Sigmoid colon (tissue), 4 donors: ENCODE data around the gene WNT9A.

Source experiments
- CTCF ChIP-seq, 4 experiments: fragments of 450-650 bp in 3 of 4; fragments of 200-600 bp in 1 of 4; IDR thresholded peaks; one replicate each; pipeline ENCODE4 v1.5.1; 2016 to 2019; ENCODE audit warnings: antibody characterized with exemption in 4 of 4, mild to moderate bottlenecking in 3 of 4, moderate library complexity in 2 of 4
- POLR2A ChIP-seq, 2 donors: fragments of 450-650 bp; IDR thresholded peaks; one replicate each; pipeline ENCODE4 v1.6.1; 2016; ENCODE audit warnings: antibody characterized with exemption in 2 of 2, mild to moderate bottlenecking in 2 of 2, moderate library complexity in 2 of 2
- POLR2AphosphoS5 ChIP-seq, 4 donors: sonication (generic); formaldehyde crosslinking; IDR thresholded peaks; one replicate each; pipeline ENCODE4 v1.6.1; 2017; ENCODE audit warnings: antibody characterized with exemption in 4 of 4

GRCh38 chr1:227927971-227928741, 19.6 kb downstream of the WNT9A start:
- TF ChIP-seq CTCF (IDR thresholded peaks at IDR 0.05) (no peak), POLR2A (IDR thresholded peaks at IDR 0.05) (no peak), POLR2AphosphoS5 (IDR thresholded peaks at IDR 0.05) (no peak)
